Uterus (tissue), 4 donors: Measurements from ENCODE around the gene G6PC3. TPM values are rescaled to one million over a fixed set of nuclear protein-coding genes. Genes with fewer than 3 reads are reported as not detected.

Experiments
- DNase-seq, 2 donors: peaks; one replicate each; pipeline ENCODE4 v3.0.0-alpha.2; 2019 to 2020
- H3K27ac ChIP-seq, 2 donors: fragments of 200-600 bp; sonication (generic); 1 replicate in 1 of 2; 2 replicates in 1 of 2; pipeline ENCODE4 v1.5.1; 2016 to 2018
- H3K27me3 ChIP-seq, 2 donors: fragments of 200-600 bp; sonication (generic); one replicate each; pipeline ENCODE4 v1.5.1; 2018 to 2019; ENCODE audit warnings: control low read depth in 1 of 2
- H3K36me3 ChIP-seq, 2 donors: fragments of 200-600 bp; sonication (generic); one replicate each; pipeline ENCODE4 v1.5.1; 2019; ENCODE audit warnings: control low read depth in 1 of 2
- H3K4me1 ChIP-seq, 2 donors: fragments of 200-600 bp; sonication (generic); one replicate each; pipeline ENCODE4 v1.5.1; 2018 to 2019; ENCODE audit warnings: control low read depth in 1 of 2
- H3K4me3 ChIP-seq, 2 donors: fragments of 200-600 bp; sonication (generic); 1 replicate in 1 of 2; 2 replicates in 1 of 2; pipeline ENCODE4 v1.5.1; 2018 to 2019; ENCODE audit warnings: mild to moderate bottlenecking in 1 of 2
- H3K9me3 ChIP-seq, 2 donors: fragments of 200-600 bp; sonication (generic); one replicate each; pipeline ENCODE4 v1.5.1; 2019; ENCODE audit warnings: control low read depth in 1 of 2
- POLR2A ChIP-seq, 2 donors: fragments of 450-650 bp; IDR thresholded peaks; one replicate each; pipeline ENCODE4 v1.6.1; 2016; ENCODE audit warnings: antibody characterized with exemption in 2 of 2, mild to moderate bottlenecking in 1 of 2, moderate library complexity in 1 of 2
- intact Hi-C: fragments of 100-400 bp; cut with DNase I; formaldehyde crosslinking; loops from one replicate; pipeline ENCODE4 v1.15.1; 2023; ENCODE audit warnings: low total_unique reads
- total RNA-seq, 4 donors: library from RNA; depleted of rRNA in 3 of 4; stranded (reverse); fragments of >200 nt in 3 of 4; gene quantifications; one replicate each; pipeline versions ENCODE4 v1.1.0 to v1.2.4, GENCODE V29; 2014 to 2023
- TF ChIP-seq, protein P1 (sequence below), 4 experiments: fragments of 200-600 bp in 2 of 4; fragments of 450-650 bp in 2 of 4; sonication (generic) in 2 of 4; IDR thresholded peaks; one replicate each; pipeline ENCODE4 v1.5.1; 2016 to 2019; ENCODE audit warnings: antibody characterized with exemption in 4 of 4, mild to moderate bottlenecking in 2 of 4, moderate library complexity in 1 of 4
- donor health status: DM: yes; HTN: yes; CAD: no.

G6PC3 gene
- total RNA-seq, 4 donors from 2014 or later = 12.4 to 66.3 (median 33.8) TPM

DNA sequence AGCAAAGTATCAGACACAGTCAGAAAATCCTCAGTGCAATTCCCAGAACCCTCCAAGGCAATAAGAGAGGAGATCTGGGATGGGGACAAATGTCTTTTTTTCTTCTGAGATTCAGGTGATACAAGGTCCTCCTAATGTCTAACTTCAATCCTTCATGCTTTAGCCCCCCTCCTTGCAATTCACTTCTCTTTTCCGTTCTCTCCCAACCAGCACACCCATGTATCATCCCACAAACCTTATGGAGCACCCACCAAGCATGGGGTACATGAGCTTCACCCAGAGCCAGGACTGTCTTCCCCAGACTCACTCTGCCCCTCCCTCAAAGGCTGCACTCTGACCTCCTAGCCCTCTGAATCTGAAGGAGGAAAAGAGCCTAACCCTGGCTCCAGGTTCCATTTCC lies 42.8 kb downstream of the G6PC3 start:
- no peaks in the 10 kb centered on the region for H3K27me3 ChIP-seq
- H3K4me1 ChIP-seq = peaks cover 20 to 46% of the 10 kb centered on the region in 2 donors
- H3K9me3 ChIP-seq = no peaks in the 10 kb centered on the region
- H3K36me3 ChIP-seq = no peaks in the 10 kb centered on the region
- TF ChIP-seq, protein P1, sequence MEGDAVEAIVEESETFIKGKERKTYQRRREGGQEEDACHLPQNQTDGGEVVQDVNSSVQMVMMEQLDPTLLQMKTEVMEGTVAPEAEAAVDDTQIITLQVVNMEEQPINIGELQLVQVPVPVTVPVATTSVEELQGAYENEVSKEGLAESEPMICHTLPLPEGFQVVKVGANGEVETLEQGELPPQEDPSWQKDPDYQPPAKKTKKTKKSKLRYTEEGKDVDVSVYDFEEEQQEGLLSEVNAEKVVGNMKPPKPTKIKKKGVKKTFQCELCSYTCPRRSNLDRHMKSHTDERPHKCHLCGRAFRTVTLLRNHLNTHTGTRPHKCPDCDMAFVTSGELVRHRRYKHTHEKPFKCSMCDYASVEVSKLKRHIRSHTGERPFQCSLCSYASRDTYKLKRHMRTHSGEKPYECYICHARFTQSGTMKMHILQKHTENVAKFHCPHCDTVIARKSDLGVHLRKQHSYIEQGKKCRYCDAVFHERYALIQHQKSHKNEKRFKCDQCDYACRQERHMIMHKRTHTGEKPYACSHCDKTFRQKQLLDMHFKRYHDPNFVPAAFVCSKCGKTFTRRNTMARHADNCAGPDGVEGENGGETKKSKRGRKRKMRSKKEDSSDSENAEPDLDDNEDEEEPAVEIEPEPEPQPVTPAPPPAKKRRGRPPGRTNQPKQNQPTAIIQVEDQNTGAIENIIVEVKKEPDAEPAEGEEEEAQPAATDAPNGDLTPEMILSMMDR (IDR thresholded peaks at IDR 0.05) = no peak
- H3K27ac ChIP-seq = peak overlapping the region; percentile 87 to 94
- intact Hi-C loops = no loop called here
- H3K4me3 ChIP-seq = no peak overlapping the region
- DNase-seq = no peak

DNA sequence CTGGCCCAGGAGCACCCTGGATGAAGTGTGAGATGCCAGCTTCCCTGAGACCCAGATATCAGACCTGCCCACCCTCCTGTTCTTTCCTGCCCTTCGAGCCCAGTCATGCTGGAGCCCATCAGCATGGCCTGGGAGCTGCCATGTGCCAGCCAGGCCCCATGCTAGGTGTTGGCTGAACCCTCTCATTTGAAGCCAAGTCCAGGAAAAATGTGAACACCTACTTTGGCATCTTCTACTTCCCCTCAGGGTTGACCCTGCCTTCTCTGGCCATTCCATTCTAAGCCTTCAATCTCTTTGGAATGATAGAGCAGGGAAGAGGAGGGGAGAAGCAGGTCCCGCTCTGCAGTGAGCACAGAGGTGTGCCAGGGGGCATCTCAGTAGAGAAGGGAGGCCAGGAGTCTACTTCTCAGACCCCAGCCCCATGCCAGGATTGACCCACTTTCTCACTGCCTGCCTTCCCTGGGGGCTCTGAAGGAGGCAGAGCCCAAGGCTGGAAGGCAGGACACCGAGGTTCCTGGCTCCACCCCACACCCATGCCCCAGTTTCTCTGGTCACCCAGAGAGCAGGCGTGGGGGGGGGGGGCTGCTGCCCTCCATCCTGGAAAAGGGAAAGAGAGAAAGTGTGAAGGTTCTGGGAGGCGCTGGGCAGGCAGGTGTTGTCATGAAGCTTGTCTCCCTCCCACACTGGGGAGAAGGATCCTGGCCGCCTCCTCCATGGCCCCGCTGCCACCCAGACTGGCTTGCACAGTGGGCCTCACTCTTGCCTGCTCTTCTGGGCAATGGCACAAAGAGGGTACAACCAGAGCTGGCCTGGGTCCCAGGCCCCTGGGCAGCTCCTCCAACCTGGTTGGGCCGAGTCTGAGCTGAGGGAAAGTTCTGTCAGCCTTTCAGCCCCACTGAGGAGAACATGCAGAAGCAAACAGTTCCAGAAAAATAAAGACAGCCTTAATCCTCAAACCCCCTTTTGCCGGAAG lies 43.6 kb downstream of the G6PC3 start:
- intact Hi-C loops = no loop called here
- DNase-seq = no peak
- no peaks in the 10 kb centered on the region for H3K36me3 ChIP-seq
- H3K4me1 ChIP-seq = peaks cover 18 to 50% of the 10 kb centered on the region in 2 donors
- no peak overlapping the region for H3K4me3 ChIP-seq
- H3K27me3 ChIP-seq = no peaks in the 10 kb centered on the region
- no peak for TF ChIP-seq POLR2A (IDR thresholded peaks at IDR 0.05)
- TF ChIP-seq, protein P1 (IDR thresholded peaks at IDR 0.05) = no peak
- H3K9me3 ChIP-seq = no peaks in the 10 kb centered on the region
- peak overlapping the region; percentile 36 to 94 for H3K27ac ChIP-seq

DNA sequence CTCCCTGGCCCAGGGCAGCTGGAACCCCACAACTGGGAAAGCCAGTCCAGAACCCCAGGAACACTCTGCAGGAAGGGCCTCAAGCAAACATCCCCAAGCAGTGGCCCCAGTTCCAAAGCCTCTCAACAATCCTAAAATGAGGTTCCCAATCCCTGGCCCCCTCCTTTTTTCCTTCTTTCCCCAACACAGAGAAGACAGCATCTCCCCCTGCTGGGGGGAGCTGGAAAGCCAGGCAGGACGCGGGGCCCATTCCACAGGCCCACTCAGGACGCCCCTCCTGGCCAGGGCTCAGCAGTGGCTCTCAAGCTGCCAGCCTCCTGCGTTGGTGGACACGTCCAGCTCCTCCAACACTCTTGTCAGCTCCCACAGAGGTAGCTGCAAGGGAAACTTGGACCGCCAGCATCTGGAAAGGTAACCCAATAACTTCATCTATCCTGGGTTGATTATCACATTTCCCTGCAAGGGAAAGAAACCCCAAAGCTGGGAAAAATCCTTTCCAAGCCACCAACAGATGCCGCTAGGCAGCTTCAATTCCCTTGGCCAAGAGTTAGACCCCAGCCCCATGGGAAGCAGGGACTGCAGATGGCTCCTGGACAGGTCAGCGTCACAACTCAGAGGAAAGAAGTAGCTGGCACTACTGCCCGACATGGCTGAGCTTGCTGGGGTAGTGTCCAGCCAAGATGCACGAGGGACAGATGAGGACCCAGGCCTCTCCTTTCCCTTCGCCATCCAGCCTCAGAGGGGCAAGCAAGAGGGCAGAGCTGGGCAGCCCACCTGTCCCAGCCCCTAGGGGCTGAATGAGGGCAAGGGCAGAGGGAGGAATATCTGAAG lies 45.3 kb downstream of the G6PC3 start:
- TF ChIP-seq POLR2A (IDR thresholded peaks at IDR 0.05) = no peak
- TF ChIP-seq, protein P1 (IDR thresholded peaks at IDR 0.05) = peak; percentile 65 to 68 (median 66)
- intact Hi-C loops = no loop called here
- Histone ChIP-seq H3K4me3 (no peak overlapping the region), H3K27ac (peak overlapping the region; percentile 14 to 22), H3K36me3 (no peaks in the 10 kb centered on the region), H3K4me1 (peaks cover 8 to 34% of the 10 kb centered on the region in 2 donors), H3K9me3 (no peaks in the 10 kb centered on the region), H3K27me3 (no peaks in the 10 kb centered on the region)
- DNase-seq = peak in 1 of 2 donors; percentile 63

DNA sequence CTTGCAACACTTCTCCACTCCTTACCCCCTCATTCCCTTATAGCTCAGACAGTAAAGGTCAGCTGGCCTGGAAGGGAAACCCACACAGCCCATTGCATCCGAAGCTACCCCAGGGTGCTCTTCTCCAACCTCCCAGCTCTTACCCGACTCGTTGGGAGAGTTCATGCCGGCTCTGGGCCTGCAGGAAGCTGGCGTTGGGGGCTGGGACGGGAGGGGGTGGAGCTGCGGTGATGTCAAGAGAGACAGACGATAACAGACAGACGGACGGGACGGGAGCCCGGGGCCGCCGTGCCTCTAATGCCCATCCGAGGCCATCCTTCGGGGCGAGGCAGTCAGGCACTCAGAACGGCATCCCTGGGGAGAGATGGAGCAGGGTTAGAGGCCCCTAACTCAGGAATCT lies 46.8 kb downstream of the G6PC3 start:
- H3K9me3 ChIP-seq = no peaks in the 10 kb centered on the region
- TF ChIP-seq, protein P1 (IDR thresholded peaks at IDR 0.05) = no peak
- no peak for TF ChIP-seq POLR2A (IDR thresholded peaks at IDR 0.05)
- H3K4me3 ChIP-seq = no peak overlapping the region
- no peak overlapping the region for H3K27ac ChIP-seq
- H3K27me3 ChIP-seq = no peaks in the 10 kb centered on the region
- H3K36me3 ChIP-seq = no peaks in the 10 kb centered on the region
- peaks cover 8 to 22% of the 10 kb centered on the region in 2 donors for H3K4me1 ChIP-seq
- DNase-seq = no peak
- intact Hi-C loops = no loop called here
